CD14-positive monocyte (primary cell): ENCODE results near the gene ATF7IP2. TPM values are rescaled to one million over a fixed set of nuclear protein-coding genes. Genes with fewer than 3 reads are reported as not detected.
"Not testable (repeated sequence)": the region's sequence is repeated elsewhere in the genome, so short reads cannot be mapped to it uniquely, and the experiment has no call there.

Experiments
- DNase-seq, 3 donors: peaks; one replicate each; pipeline ENCODE4 v3.0.0-alpha.2; 2011 to 2022
- H2AFZ ChIP-seq: 2 replicates; pipeline ENCODE4 v1.6.0; 2012; ENCODE audit warnings: mild to moderate bottlenecking, low read depth, low read length, inconsistent platforms; ENCODE audit not compliant: insufficient read depth, poor library complexity, severe bottlenecking
- H3K27ac ChIP-seq, 2 donors: 1 replicate in 1 of 2; 2 replicates in 1 of 2; pipeline ENCODE4 v1.5.1; 2012 to 2013; ENCODE audit warnings: low read length in 2 of 2, control low read depth in 1 of 2, inconsistent platforms in 1 of 2, low read depth in 1 of 2, mild to moderate bottlenecking in 1 of 2
- H3K27me3 ChIP-seq, 2 donors: one replicate each; pipeline versions ENCODE4 v1.6.0 to v1.6.1; 2011 to 2013; ENCODE audit warnings: low read length in 2 of 2; ENCODE audit not compliant: control insufficient read depth in 2 of 2, insufficient read depth in 2 of 2
- H3K36me3 ChIP-seq, 2 donors: replicated peaks in 1 of 2; 1 replicate in 1 of 2; 2 replicates in 1 of 2; pipeline versions ENCODE4 v1.5.1 to v1.6.1; 2012 to 2013; ENCODE audit warnings: low read length in 2 of 2, control low read depth in 1 of 2, inconsistent platforms in 1 of 2, mild to moderate bottlenecking in 1 of 2; ENCODE audit not compliant: insufficient read depth in 2 of 2, control insufficient read depth in 1 of 2
- H3K4me1 ChIP-seq, 2 donors: 1 replicate in 1 of 2; 2 replicates in 1 of 2; pipeline versions ENCODE4 v1.5.1 to v1.6.1; 2012 to 2013; ENCODE audit warnings: low read length in 2 of 2, control low read depth in 1 of 2, inconsistent platforms in 1 of 2, mild to moderate bottlenecking in 1 of 2, moderate library complexity in 1 of 2; ENCODE audit not compliant: insufficient read depth in 2 of 2, control insufficient read depth in 1 of 2
- H3K4me2 ChIP-seq: replicated peaks from 2 replicates; pipeline ENCODE3; 2012; ENCODE audit warnings: low read length, moderate library complexity, mild to moderate bottlenecking; ENCODE audit not compliant: poor library complexity, severe bottlenecking; ENCODE audit errors: extremely low read depth
- H3K4me3 ChIP-seq, 3 experiments: fragments of 200-600 bp in 1 of 3; sonication (generic) in 1 of 3; replicated peaks in 1 of 3; 1 replicate in 2 of 3; 2 replicates in 1 of 3; pipeline ENCODE4 v1.5.1; 2011 to 2013; ENCODE audit warnings: low read length in 3 of 3, mild to moderate bottlenecking in 3 of 3, control low read depth in 2 of 3, low read depth in 2 of 3, inconsistent platforms in 1 of 3, moderate library complexity in 1 of 3
- H3K79me2 ChIP-seq: 2 replicates; pipeline ENCODE4 v1.6.0; 2012; ENCODE audit warnings: mild to moderate bottlenecking, control low read depth, inconsistent platforms, low read length, moderate library complexity; ENCODE audit not compliant: insufficient read depth
- H3K9ac ChIP-seq: 2 replicates; pipeline ENCODE4 v1.6.0; 2017; ENCODE audit warnings: low read length, mild to moderate bottlenecking; ENCODE audit not compliant: insufficient read depth, poor library complexity, severe bottlenecking
- H3K9me3 ChIP-seq, 2 donors: replicated peaks in 1 of 2; 1 replicate in 1 of 2; 2 replicates in 1 of 2; pipeline versions ENCODE4 v1.5.1 to v1.6.1; 2012 to 2013; ENCODE audit warnings: low read length in 2 of 2, control low read depth in 1 of 2; ENCODE audit not compliant: control insufficient read depth in 1 of 2, insufficient read depth in 1 of 2
- H4K20me1 ChIP-seq: 2 replicates; pipeline ENCODE4 v1.6.0; 2012; ENCODE audit warnings: mild to moderate bottlenecking, low read length, control low read depth, moderate library complexity; ENCODE audit not compliant: insufficient read depth
- H3K27ac Mint-ChIP-seq, 7 donors: one replicate each; pipeline ENCODE4 v1.8.0; 2020; ENCODE audit warnings: mild to moderate bottlenecking in 7 of 7, mixed read lengths in 7 of 7, moderate library complexity in 6 of 7, inconsistent platforms in 2 of 7
- H3K27me3 Mint-ChIP-seq, 3 donors: one replicate each; pipeline ENCODE4 v1.8.0; 2021 to 2022; ENCODE audit warnings: low read depth in 3 of 3, mild to moderate bottlenecking in 3 of 3, mixed read lengths in 3 of 3, moderate library complexity in 3 of 3, inconsistent platforms in 1 of 3
- H3K36me3 Mint-ChIP-seq, 2 donors: one replicate each; pipeline ENCODE4 v1.8.0; 2020; ENCODE audit warnings: mixed read lengths in 2 of 2, inconsistent platforms in 1 of 2, mild to moderate bottlenecking in 1 of 2
- H3K4me1 Mint-ChIP-seq: one replicate; pipeline ENCODE4 v1.8.0; 2020; ENCODE audit warnings: mild to moderate bottlenecking, mixed read lengths
- H3K4me3 Mint-ChIP-seq, 2 donors: one replicate each; pipeline ENCODE4 v1.8.0; 2020; ENCODE audit warnings: mild to moderate bottlenecking in 2 of 2, mixed read lengths in 2 of 2, moderate library complexity in 1 of 2
- H3K9me3 Mint-ChIP-seq, 7 donors: one replicate each; pipeline ENCODE4 v1.8.0; 2020 to 2022; ENCODE audit warnings: mixed read lengths in 7 of 7, mild to moderate bottlenecking in 6 of 7, moderate library complexity in 6 of 7, inconsistent platforms in 2 of 7
- CTCF ChIP-seq: fragments of 200-600 bp; IDR thresholded peaks from one replicate; pipeline ENCODE4 v1.8.0; 2022; ENCODE audit warnings: antibody characterized with exemption, mild to moderate bottlenecking
- whole genome bisulfite sequencing: methylation state at CpG from one replicate; pipeline ENCODE4 v1.1.5; 2013; ENCODE audit warnings: missing lambda C conversion rate; ENCODE audit not compliant: insufficient coverage; 5-methylcytosine and 5-hydroxymethylcytosine counted together
- intact Hi-C, 2 donors: fragments of 100-400 bp; cut with micrococcal nuclease; formaldehyde crosslinking; loops; one replicate each; pipeline versions ENCODE4 v1.15.0 to v1.15.1; 2023
- polyA plus RNA-seq, 3 donors: library from polyadenylated mRNA; depleted of rRNA in 1 of 3; unstranded in 2 of 3; stranded (reverse) in 1 of 3; fragments of 300-500 nt in 2 of 3; fragments of >200 nt in 1 of 3; fragmentation: Illumina TruSeq in 2 of 3; gene quantifications; 1 replicate in 2 of 3; 2 replicates in 1 of 3; pipeline ENCODE4 v1.2.3, GENCODE V29; 2012 to 2021

Gene ATF7IP2
- polyA plus RNA-seq, 3 donors = 8.7 to 36.4 (median 11.9) TPM

GRCh38 chr16:10362077-10362863, 23.6 kb upstream of the ATF7IP2 start:
- H3K27ac Mint-ChIP-seq = no peak overlapping the region
- Histone ChIP-seq H3K27me3 (no peaks in the 10 kb centered on the region), H3K4me3 (no peak overlapping the region), H3K27ac (no peak overlapping the region), H4K20me1 (no peaks in the 10 kb centered on the region), H3K4me2 (no peak overlapping the region), H3K9ac (no peak overlapping the region), H3K9me3 (peaks cover 0 to 5% of the 10 kb centered on the region in 2 donors), H3K79me2 (no peaks in the 10 kb centered on the region), H2AFZ (peak overlapping the region; percentile 64), H3K36me3 (no peaks in the 10 kb centered on the region), H3K4me1 (no peaks in the 10 kb centered on the region)
- intact Hi-C loops = no loop called here
- no CpG with 5 or more reads among the region's 9 CpGs for WGBS
- H3K27me3 Mint-ChIP-seq = peaks cover 3 to 7% (median 6%) of the 10 kb centered on the region in 3 donors
- H3K4me3 Mint-ChIP-seq = no peak overlapping the region
- TF ChIP-seq CTCF = no peak
- no peaks in the 10 kb centered on the region for H3K4me1 Mint-ChIP-seq
- H3K9me3 Mint-ChIP-seq = peaks cover 0 to 12% (median 3%) of the 10 kb centered on the region in 7 donors
- no peaks in the 10 kb centered on the region for H3K36me3 Mint-ChIP-seq
- no peak for DNase-seq

- H2AFZ ChIP-seq, H3K4me1 Mint-ChIP-seq, H3K27ac Mint-ChIP-seq, H3K79me2 ChIP-seq, H3K4me3 Mint-ChIP-seq, H3K36me3 Mint-ChIP-seq, H3K4me3 ChIP-seq, H3K36me3 ChIP-seq, H3K4me1 ChIP-seq, H4K20me1 ChIP-seq, H3K9me3 Mint-ChIP-seq, H3K4me2 ChIP-seq, H3K9ac ChIP-seq, intact Hi-C loops, H3K9me3 ChIP-seq, H3K27me3 ChIP-seq, H3K27me3 Mint-ChIP-seq, DNase-seq, H3K27ac ChIP-seq: not testable (repeated sequence)
- 100% methylated on average over 1 of the region's 4 CpGs for WGBS
These were observed 23.0 kb upstream of the ATF7IP2 start for GRCh38 chr16:10362864-10363197.

GRCh38 chr16:10366619-10367018, 19.2 kb upstream of the ATF7IP2 start:
- H3K9me3 Mint-ChIP-seq = peaks cover 2 to 25% (median 16%) of the 10 kb centered on the region in 7 donors
- H2AFZ ChIP-seq, intact Hi-C loops, DNase-seq, H3K4me2 ChIP-seq, H3K79me2 ChIP-seq, H3K36me3 ChIP-seq, H3K27me3 ChIP-seq, H3K4me1 ChIP-seq, H3K4me3 Mint-ChIP-seq, H3K36me3 Mint-ChIP-seq, H4K20me1 ChIP-seq, H3K4me3 ChIP-seq, H3K27ac ChIP-seq, H3K27ac Mint-ChIP-seq, H3K4me1 Mint-ChIP-seq, H3K27me3 Mint-ChIP-seq, H3K9ac ChIP-seq: not testable (repeated sequence)
- WGBS = 100% methylated on average over 3 of the region's 8 CpGs
- H3K9me3 ChIP-seq = peaks cover 0 to 10% of the 10 kb centered on the region in 2 donors
